ENCODE results near the gene PHF3. TPM values are rescaled to one million over a fixed set of nuclear protein-coding genes. Genes with fewer than 3 reads are reported as not detected.

The PHF3 gene
- total RNA-seq, 3 donors from 2014 or later = 76.0 to 110 (median 90.4) TPM

- DNase-seq (ENCODE audit: low spot score in 2 of 2) = no peak
- no peak for TF ChIP-seq CTCF (IDR thresholded peaks at IDR 0.05)
- TF ChIP-seq POLR2A (IDR thresholded peaks at IDR 0.05) = no peak
- no peak for TF ChIP-seq POLR2AphosphoS5 (IDR thresholded peaks at IDR 0.05)
- no peak overlapping the region for H3K27ac ChIP-seq
- no peaks in the 10 kb centered on the region for H3K9me3 ChIP-seq
- intact Hi-C loops (cut with DNase I; ENCODE audit: low total_unique reads) = no loop called here
- H3K4me1 ChIP-seq = peaks cover 0 to 3% of the 10 kb centered on the region in 2 donors
- no peak overlapping the region for H3K4me3 ChIP-seq
- H3K27me3 ChIP-seq = no peaks in the 10 kb centered on the region
- no peaks in the 10 kb centered on the region for H3K36me3 ChIP-seq
Observed at GRCh38 chr6:63683071-63683603, 47.5 kb downstream of the PHF3 start.

- intact Hi-C loops (cut with DNase I; ENCODE audit: low total_unique reads) = no loop called here
- no peaks in the 10 kb centered on the region for H3K36me3 ChIP-seq
- TF ChIP-seq CTCF (IDR thresholded peaks at IDR 0.05) (no peak), POLR2AphosphoS5 (IDR thresholded peaks at IDR 0.05) (no peak), POLR2A (IDR thresholded peaks at IDR 0.05) (no peak)
- peaks cover 0 to 3% of the 10 kb centered on the region in 2 donors for H3K4me1 ChIP-seq
- no peak overlapping the region for H3K4me3 ChIP-seq
- no peaks in the 10 kb centered on the region for H3K9me3 ChIP-seq
- H3K27me3 ChIP-seq = no peaks in the 10 kb centered on the region
- H3K27ac ChIP-seq = no peak overlapping the region
- DNase-seq (ENCODE audit: low spot score in 2 of 2) = no peak
Observed at GRCh38 chr6:63685446-63686379, 50.1 kb downstream of the PHF3 start.

- TF ChIP-seq POLR2AphosphoS5 (IDR thresholded peaks at IDR 0.05) = no peak
- TF ChIP-seq CTCF (IDR thresholded peaks at IDR 0.05) = no peak
- no peak for TF ChIP-seq POLR2A (IDR thresholded peaks at IDR 0.05)
- no peaks in the 10 kb centered on the region for H3K4me1 ChIP-seq
- H3K36me3 ChIP-seq = no peaks in the 10 kb centered on the region
- no peaks in the 10 kb centered on the region for H3K27me3 ChIP-seq
- no peak overlapping the region for H3K27ac ChIP-seq
- no peak overlapping the region for H3K4me3 ChIP-seq
- intact Hi-C loops (cut with DNase I; ENCODE audit: low total_unique reads) = no loop called here
- no peak for DNase-seq (ENCODE audit: low spot score in 2 of 2)
- H3K9me3 ChIP-seq = no peaks in the 10 kb centered on the region
Observed at GRCh38 chr6:63689421-63689820, 53.8 kb downstream of the PHF3 start.

- no peak for DNase-seq (ENCODE audit: low spot score in 2 of 2)
- Histone ChIP-seq H3K4me1 (no peaks in the 10 kb centered on the region), H3K4me3 (no peak overlapping the region), H3K27ac (no peak overlapping the region), H3K36me3 (no peaks in the 10 kb centered on the region), H3K9me3 (no peaks in the 10 kb centered on the region), H3K27me3 (no peaks in the 10 kb centered on the region)
- intact Hi-C loops (cut with DNase I; ENCODE audit: low total_unique reads) = no loop called here
- TF ChIP-seq POLR2AphosphoS5 (IDR thresholded peaks at IDR 0.05) = no peak
- TF ChIP-seq CTCF (IDR thresholded peaks at IDR 0.05) = no peak
- no peak for TF ChIP-seq POLR2A (IDR thresholded peaks at IDR 0.05)
Observed at GRCh38 chr6:63690221-63690620, 54.6 kb downstream of the PHF3 start.

- H3K27me3 ChIP-seq = no peaks in the 10 kb centered on the region
- intact Hi-C loops (cut with DNase I; ENCODE audit: low total_unique reads) = no loop called here
- no peaks in the 10 kb centered on the region for H3K9me3 ChIP-seq
- no peak for TF ChIP-seq POLR2AphosphoS5 (IDR thresholded peaks at IDR 0.05)
- no peak for TF ChIP-seq POLR2A (IDR thresholded peaks at IDR 0.05)
- no peak for TF ChIP-seq CTCF (IDR thresholded peaks at IDR 0.05)
- H3K36me3 ChIP-seq = peaks cover 10% of the 10 kb centered on the region
- no peaks in the 10 kb centered on the region for H3K4me1 ChIP-seq
- no peak for DNase-seq (ENCODE audit: low spot score in 2 of 2)
- H3K4me3 ChIP-seq = no peak overlapping the region
- no peak overlapping the region for H3K27ac ChIP-seq
Observed at GRCh38 chr6:63705707-63706106, 70.1 kb downstream of the PHF3 start.

All from breast epithelium (tissue), 4 donors.